ENCODE results near the gene BMP6. TPM values are rescaled to one million over a fixed set of nuclear protein-coding genes. Genes with fewer than 3 reads are reported as not detected.

Gene BMP6
- total RNA-seq, 1 experiment from 2014 or later = not detected

DNA sequence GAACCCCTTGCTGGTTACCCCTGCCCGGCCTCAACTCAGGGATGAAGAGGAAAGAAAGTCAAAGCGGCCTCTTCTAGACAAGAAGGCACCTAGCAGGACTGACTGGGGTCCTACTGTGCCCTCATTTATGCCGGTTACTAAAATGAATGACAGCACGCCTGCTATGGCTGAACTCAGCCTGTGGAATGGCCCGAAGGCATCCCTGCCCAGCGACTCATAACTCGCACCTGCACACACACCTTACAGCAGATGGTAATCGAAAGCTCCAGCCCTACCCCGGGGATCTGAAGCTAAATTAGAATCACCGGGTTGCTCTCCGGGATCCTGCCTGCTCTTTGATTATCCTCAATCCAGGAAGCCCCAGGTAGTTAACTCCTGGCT is 185.4 kb downstream of the BMP6 start:
- Histone ChIP-seq H3K4me2 (peak overlapping the region; percentile 97), H3K36me3 (ENCODE audit: low read depth) (no peaks in the 10 kb centered on the region), H3K27me3 (ENCODE audit: insufficient read depth, low read depth) (no peaks in the 10 kb centered on the region), H3F3A (ENCODE audit: insufficient read depth, low read depth) (peaks cover 13% of the 10 kb centered on the region), H2AFZ (peak overlapping the region; percentile 88), H3K9me3 (ENCODE audit: insufficient read depth, low read depth) (no peaks in the 10 kb centered on the region), H3K4me3 (peak overlapping the region; percentile 67), H3K79me2 (ENCODE audit: low read depth) (peaks cover 35% of the 10 kb centered on the region), H3K9me2 (ENCODE audit: insufficient read depth) (no peaks in the 10 kb centered on the region), H3K4me1 (replicated peaks; ENCODE audit: insufficient read depth) (peaks cover 14% of the 10 kb centered on the region; the same call in 1 of the 2 replicates), H3K27ac (0 out of 2 replicates have a peak overlapping the region, but pooled peaks have one; percentile 12), H4K20me1 (ENCODE audit: insufficient read depth) (peaks cover 14% of the 10 kb centered on the region; the same call in 1 of the 2 replicates)
- TF ChIP-seq, protein P1, sequence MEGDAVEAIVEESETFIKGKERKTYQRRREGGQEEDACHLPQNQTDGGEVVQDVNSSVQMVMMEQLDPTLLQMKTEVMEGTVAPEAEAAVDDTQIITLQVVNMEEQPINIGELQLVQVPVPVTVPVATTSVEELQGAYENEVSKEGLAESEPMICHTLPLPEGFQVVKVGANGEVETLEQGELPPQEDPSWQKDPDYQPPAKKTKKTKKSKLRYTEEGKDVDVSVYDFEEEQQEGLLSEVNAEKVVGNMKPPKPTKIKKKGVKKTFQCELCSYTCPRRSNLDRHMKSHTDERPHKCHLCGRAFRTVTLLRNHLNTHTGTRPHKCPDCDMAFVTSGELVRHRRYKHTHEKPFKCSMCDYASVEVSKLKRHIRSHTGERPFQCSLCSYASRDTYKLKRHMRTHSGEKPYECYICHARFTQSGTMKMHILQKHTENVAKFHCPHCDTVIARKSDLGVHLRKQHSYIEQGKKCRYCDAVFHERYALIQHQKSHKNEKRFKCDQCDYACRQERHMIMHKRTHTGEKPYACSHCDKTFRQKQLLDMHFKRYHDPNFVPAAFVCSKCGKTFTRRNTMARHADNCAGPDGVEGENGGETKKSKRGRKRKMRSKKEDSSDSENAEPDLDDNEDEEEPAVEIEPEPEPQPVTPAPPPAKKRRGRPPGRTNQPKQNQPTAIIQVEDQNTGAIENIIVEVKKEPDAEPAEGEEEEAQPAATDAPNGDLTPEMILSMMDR (conservative IDR thresholded peaks at IDR 0.05) = no peak
- no peak for TF ChIP-seq EZH2 (IDR thresholded peaks at IDR 0.05; ENCODE audit: low read depth)
- intact Hi-C loops (cut with micrococcal nuclease; ENCODE audit: unreplicated experiment) = loop anchor here (5.0 kb wide), 1 partner anchor 184 kb away; the partner anchor contains the start of gene BMP6
- POLR2A ChIA-PET (ENCODE audit: unreplicated experiment) = no interaction called here
- CTCF ChIA-PET = interaction anchor here (0.6 kb wide), 1 partner anchor 19 kb away, joined by 3 read pairs; no protein-coding TSS in a partner anchor
- DNase-seq = peak; percentile 18 to 61
- TSS peak; percentile 68 for BruUV-seq (replicated peaks)

DNA sequence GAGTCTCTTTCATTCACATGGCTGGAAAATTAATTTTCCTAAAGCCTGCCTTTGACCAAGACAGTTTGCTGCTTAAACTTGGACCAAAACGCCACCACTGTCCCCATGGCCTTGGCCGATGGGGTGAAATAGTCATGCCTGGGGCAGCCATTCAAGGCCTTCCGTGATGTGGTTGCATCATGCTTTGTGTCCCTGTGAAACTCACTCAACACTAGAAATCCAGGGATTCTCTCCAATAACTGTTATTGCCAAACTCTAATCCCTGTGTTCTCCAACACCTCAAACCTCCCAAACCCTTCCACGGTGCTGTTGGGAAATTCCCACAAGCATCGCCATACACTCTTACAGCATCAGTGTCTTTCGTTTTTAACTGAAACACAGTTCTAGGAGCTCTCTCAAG is 186.1 kb downstream of the BMP6 start:
- no peak for TF ChIP-seq EZH2 (IDR thresholded peaks at IDR 0.05; ENCODE audit: low read depth)
- TF ChIP-seq, protein P1 (conservative IDR thresholded peaks at IDR 0.05) = no peak
- no peaks in the 10 kb centered on the region for H3K27me3 ChIP-seq (ENCODE audit: insufficient read depth, low read depth)
- H2AFZ ChIP-seq = no peak overlapping the region
- intact Hi-C loops (cut with micrococcal nuclease; ENCODE audit: unreplicated experiment) = loop anchor here (5.0 kb wide), 1 partner anchor 185 kb away; the partner anchor contains the start of gene BMP6
- H3K9me2 ChIP-seq (ENCODE audit: insufficient read depth) = no peaks in the 10 kb centered on the region
- no peak overlapping the region for H3K27ac ChIP-seq
- ChIA-PET POLR2A (ENCODE audit: unreplicated experiment) (no interaction called here), CTCF (no interaction called here)
- H3K4me1 ChIP-seq (replicated peaks; ENCODE audit: insufficient read depth) = peaks cover 14% of the 10 kb centered on the region; the same call in 1 of the 2 replicates
- peaks cover 9% of the 10 kb centered on the region; the same call in 1 of the 2 replicates for H4K20me1 ChIP-seq (ENCODE audit: insufficient read depth)
- H3K79me2 ChIP-seq (ENCODE audit: low read depth) = peaks cover 28% of the 10 kb centered on the region
- H3K36me3 ChIP-seq (ENCODE audit: low read depth) = no peaks in the 10 kb centered on the region
- H3F3A ChIP-seq (ENCODE audit: insufficient read depth, low read depth) = peaks cover 13% of the 10 kb centered on the region
- H3K4me2 ChIP-seq = no peak overlapping the region
- DNase-seq = no peak
- no TSS peak for BruUV-seq (replicated peaks)
- H3K9me3 ChIP-seq (ENCODE audit: insufficient read depth, low read depth) = no peaks in the 10 kb centered on the region
- no peak overlapping the region for H3K4me3 ChIP-seq

DNA sequence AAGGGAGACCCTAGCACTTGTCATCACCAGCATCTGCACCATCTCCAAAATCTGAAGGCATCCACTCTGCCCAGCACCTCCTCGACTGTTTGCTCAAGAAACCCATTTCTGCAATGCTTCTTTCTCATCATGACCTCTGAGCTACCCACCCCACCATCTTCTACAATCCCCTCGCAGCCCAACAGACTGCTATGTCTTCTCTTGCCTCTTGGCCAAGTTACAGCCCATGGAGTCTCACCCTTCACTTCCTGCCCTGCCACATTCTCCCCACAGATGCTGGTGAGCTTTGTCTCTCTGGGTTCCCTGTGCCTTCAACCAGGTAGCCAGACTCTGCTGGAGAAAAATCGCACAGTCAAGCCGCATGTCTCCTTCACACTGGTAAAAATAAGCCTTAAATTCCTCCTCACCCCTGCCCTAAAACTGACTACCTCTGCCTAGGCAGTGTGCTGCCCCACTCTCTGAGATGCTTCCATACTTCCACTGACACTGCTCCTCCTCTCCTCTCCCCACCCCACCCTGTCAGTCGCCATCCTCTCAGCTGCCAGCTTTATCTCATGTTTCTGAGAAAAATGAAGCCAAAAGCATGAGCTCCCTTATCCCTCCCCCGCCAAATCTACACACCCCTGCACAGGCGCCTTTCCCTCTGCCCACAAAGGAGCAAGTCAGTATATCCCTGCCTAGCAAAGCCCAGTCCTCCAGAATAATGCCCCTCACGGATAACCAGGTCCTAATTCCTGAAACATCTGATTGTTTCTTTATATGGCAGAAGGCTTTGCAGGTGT is 187.0 kb downstream of the BMP6 start:
- Histone ChIP-seq H4K20me1 (ENCODE audit: insufficient read depth) (peaks cover 7% of the 10 kb centered on the region; the same call in 1 of the 2 replicates), H3K79me2 (ENCODE audit: low read depth) (peaks cover 19% of the 10 kb centered on the region), H3K27me3 (ENCODE audit: insufficient read depth, low read depth) (no peaks in the 10 kb centered on the region), H3F3A (ENCODE audit: insufficient read depth, low read depth) (peaks cover 13% of the 10 kb centered on the region), H3K9me2 (ENCODE audit: insufficient read depth) (no peaks in the 10 kb centered on the region), H3K36me3 (ENCODE audit: low read depth) (no peaks in the 10 kb centered on the region), H2AFZ (no peak overlapping the region), H3K4me3 (no peak overlapping the region), H3K4me2 (no peak overlapping the region), H3K27ac (no peak overlapping the region), H3K9me3 (ENCODE audit: insufficient read depth, low read depth) (no peaks in the 10 kb centered on the region), H3K4me1 (replicated peaks; ENCODE audit: insufficient read depth) (peaks cover 14% of the 10 kb centered on the region; the same call in 1 of the 2 replicates)
- TF ChIP-seq EZH2 (IDR thresholded peaks at IDR 0.05; ENCODE audit: low read depth) = no peak
- TF ChIP-seq, protein P1 (conservative IDR thresholded peaks at IDR 0.05) = no peak
- ChIA-PET POLR2A (ENCODE audit: unreplicated experiment) (no interaction called here), CTCF (no interaction called here)
- intact Hi-C loops (cut with micrococcal nuclease; ENCODE audit: unreplicated experiment) = loop anchor here (5.0 kb wide), 1 partner anchor 186 kb away; the partner anchor contains the start of gene BMP6
- no TSS peak for BruUV-seq (replicated peaks)
- no peak for DNase-seq
